WTC11 (cell line): ENCODE measurements around the gene MMP17. TPM values are rescaled to one million over a fixed set of nuclear protein-coding genes. Genes with fewer than 3 reads are reported as not detected.

Experiments used
- ATAC-seq: fragments of 200-7000 bp; cut with Tn5 transposase; 2 replicates; pipeline ENCODE4 v1.10.0; 2021; ENCODE audit warnings: mild to moderate bottlenecking, moderate library complexity
- CTCF ChIA-PET: fragments of 300-600 bp; sonication (Branson Sonifier 250); formaldehyde crosslinking; loops from one replicate; lab custom pipeline; 2021; ENCODE audit warnings: antibody characterized with exemption; lab: Charles Lee
- POLR2A ChIA-PET: fragments of 350-600 bp; sonication (Branson Sonifier 250); formaldehyde crosslinking; loops from one replicate; lab custom pipeline; 2021; ENCODE audit warnings: antibody characterized with exemption; lab: Charles Lee
- DNase-seq: peaks from one replicate; pipeline ENCODE4 v3.0.0; 2021; ENCODE audit warnings: low spot score
- H3K27ac Mint-ChIP-seq: 2 replicates; pipeline ENCODE4 v1.8.0; 2021; ENCODE audit warnings: mixed read lengths
- H3K27me3 Mint-ChIP-seq: 2 replicates; pipeline ENCODE4 v1.8.0; 2021; ENCODE audit warnings: low read depth, mild to moderate bottlenecking, moderate library complexity, mixed read lengths
- H3K36me3 Mint-ChIP-seq: 2 replicates; pipeline ENCODE4 v1.8.0; 2021; ENCODE audit warnings: mixed read lengths
- H3K4me1 Mint-ChIP-seq: 2 replicates; pipeline ENCODE4 v1.8.0; 2022; ENCODE audit warnings: mixed read lengths
- H3K4me3 Mint-ChIP-seq: 2 replicates; pipeline ENCODE4 v1.8.0; 2021; ENCODE audit warnings: mild to moderate bottlenecking, moderate library complexity, mixed read lengths
- H3K9me3 Mint-ChIP-seq: 2 replicates; pipeline ENCODE4 v1.8.0; 2021; ENCODE audit warnings: mixed read lengths
- CBFB ChIP-seq: sonication (generic); formaldehyde crosslinking; IDR thresholded peaks from 2 replicates; pipeline ENCODE4 v1.8.1; 2022; ENCODE audit warnings: mild to moderate bottlenecking, low read depth, missing genetic modification reagents
- ESRRA ChIP-seq: sonication (generic); formaldehyde crosslinking; IDR thresholded peaks from 2 replicates; pipeline ENCODE4 v1.8.1; 2022; ENCODE audit warnings: mild to moderate bottlenecking, missing genetic modification reagents, borderline replicate concordance
- FOXP1 ChIP-seq: sonication (generic); formaldehyde crosslinking; IDR thresholded peaks from 2 replicates; pipeline ENCODE4 v1.8.0; 2022; ENCODE audit warnings: missing genetic modification reagents, mild to moderate bottlenecking, moderate library complexity, borderline replicate concordance
- GABPB1 ChIP-seq: sonication (generic); formaldehyde crosslinking; IDR thresholded peaks from 2 replicates; pipeline ENCODE4 v1.8.1; 2023; ENCODE audit warnings: mild to moderate bottlenecking, missing genetic modification reagents
- NR1H2 ChIP-seq: sonication (generic); formaldehyde crosslinking; IDR thresholded peaks from 2 replicates; pipeline ENCODE4 v1.9.0; 2021; ENCODE audit warnings: mild to moderate bottlenecking, moderate library complexity, missing genetic modification reagents
- PRRX2 ChIP-seq: fragments of 250-450 bp; sonication (Bioruptor Pico); IDR thresholded peaks from 2 replicates; pipeline ENCODE4 v1.8.0; 2021; ENCODE audit warnings: mild to moderate bottlenecking
- SMAD3 ChIP-seq: sonication (generic); formaldehyde crosslinking; IDR thresholded peaks from 2 replicates; pipeline ENCODE4 v1.8.0; 2022; ENCODE audit warnings: missing genetic modification reagents, mild to moderate bottlenecking, borderline replicate concordance
- ZNF138 ChIP-seq: sonication (generic); formaldehyde crosslinking; conservative IDR thresholded peaks from 2 replicates; pipeline ENCODE4 v1.8.1; 2022; ENCODE audit warnings: mild to moderate bottlenecking, moderate library complexity, missing genetic modification reagents
- ZNF263 ChIP-seq: sonication (generic); formaldehyde crosslinking; IDR thresholded peaks from 2 replicates; pipeline ENCODE4 v1.8.1; 2022; ENCODE audit warnings: low read depth, mild to moderate bottlenecking, moderate library complexity, missing genetic modification reagents
- ZNF317 ChIP-seq: sonication (generic); formaldehyde crosslinking; IDR thresholded peaks from 2 replicates; pipeline ENCODE4 v1.8.1; 2023; ENCODE audit warnings: low read depth, mild to moderate bottlenecking, moderate library complexity, missing genetic modification reagents, borderline replicate concordance
- total RNA-seq: library from RNA; stranded (reverse); gene quantifications from 3 replicates; pipeline ENCODE4 v1.2.3, GENCODE V29; 2021
- TF ChIP-seq, protein P1 (sequence below): sonication (generic); formaldehyde crosslinking; conservative IDR thresholded peaks from 2 replicates; pipeline ENCODE4 v1.8.1; 2022; ENCODE audit warnings: mild to moderate bottlenecking, missing genetic modification reagents
- TF ChIP-seq, protein P2 (sequence below): fragments of 200-600 bp; IDR thresholded peaks from 2 replicates; pipeline ENCODE4 v1.8.0; 2022; ENCODE audit warnings: antibody characterized with exemption
- TF ChIP-seq, protein P3 (sequence below): sonication (generic); formaldehyde crosslinking; IDR thresholded peaks from 2 replicates; pipeline ENCODE4 v1.8.0; 2022; ENCODE audit warnings: mild to moderate bottlenecking, missing genetic modification reagents
- TF ChIP-seq, protein P4 (sequence below): sonication (generic); formaldehyde crosslinking; IDR thresholded peaks from 2 replicates; pipeline ENCODE4 v1.8.0; 2023; ENCODE audit warnings: missing genetic modification reagents, mild to moderate bottlenecking, borderline replicate concordance
- TF ChIP-seq, protein P5 (sequence below): fragments of 250-450 bp; sonication (Bioruptor Pico); IDR thresholded peaks from 2 replicates; pipeline ENCODE4 v2.1.2; 2022; ENCODE audit warnings: mild to moderate bottlenecking, moderate library complexity

The MMP17 gene
- total RNA-seq, 1 experiment from 2014 or later, result 67.1 TPM

DNA sequence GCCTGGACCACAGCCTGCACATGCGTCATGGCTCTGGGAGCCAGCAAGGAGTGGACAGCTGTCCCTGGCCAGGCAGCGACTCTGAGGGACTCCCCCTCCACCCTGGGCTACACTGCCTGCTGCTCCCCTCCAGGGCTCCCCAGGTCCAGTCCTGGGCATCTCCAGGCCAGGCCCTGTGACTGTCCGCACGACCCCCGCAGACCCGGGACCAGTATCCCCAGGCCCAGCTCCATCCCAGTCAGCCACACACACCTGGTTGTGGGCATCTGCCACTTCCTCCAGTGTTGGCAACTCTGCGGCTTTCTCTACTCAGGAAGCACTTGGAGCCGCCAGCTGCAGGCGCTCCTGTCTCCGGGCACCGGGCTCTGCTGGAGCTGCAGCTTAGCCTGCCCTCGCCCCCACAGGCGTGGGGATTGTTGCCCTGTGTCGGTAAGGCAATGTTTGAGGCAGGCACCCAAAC, 68.6 kb downstream of the MMP17 start:
- Mint-ChIP-seq H3K9me3 (no peaks in the 10 kb centered on the region), H3K36me3 (no peaks in the 10 kb centered on the region), H3K27me3 (no peaks in the 10 kb centered on the region), H3K27ac (0 out of 2 replicates have a peak overlapping the region, but pooled peaks have one; percentile 45), H3K4me1 (peaks cover 10% of the 10 kb centered on the region; the same call in 1 of the 2 replicates), H3K4me3 (peak overlapping the region; percentile 52)
- TF ChIP-seq GABPB1 (no peak), FOXP1 (no peak), ZNF263 (CRISPR knock-in tag) (no peak)
- TF ChIP-seq, protein P1, sequence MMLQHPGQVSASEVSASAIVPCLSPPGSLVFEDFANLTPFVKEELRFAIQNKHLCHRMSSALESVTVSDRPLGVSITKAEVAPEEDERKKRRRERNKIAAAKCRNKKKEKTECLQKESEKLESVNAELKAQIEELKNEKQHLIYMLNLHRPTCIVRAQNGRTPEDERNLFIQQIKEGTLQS (CRISPR knock-in tag), result no peak
- ChIA-PET POLR2A (interaction anchor here (0.7 to 1.3 kb wide), 3 partner anchors 31 to 86 kb away, joined by 3 to 8 read pairs (median 6); no protein-coding TSS in a partner anchor), CTCF (interaction anchor here (1.3 kb wide), 1 partner anchor 45 kb away, joined by 3 read pairs; no protein-coding TSS in a partner anchor)
- DNase-seq (no peak), ATAC-seq (no peak)

DNA sequence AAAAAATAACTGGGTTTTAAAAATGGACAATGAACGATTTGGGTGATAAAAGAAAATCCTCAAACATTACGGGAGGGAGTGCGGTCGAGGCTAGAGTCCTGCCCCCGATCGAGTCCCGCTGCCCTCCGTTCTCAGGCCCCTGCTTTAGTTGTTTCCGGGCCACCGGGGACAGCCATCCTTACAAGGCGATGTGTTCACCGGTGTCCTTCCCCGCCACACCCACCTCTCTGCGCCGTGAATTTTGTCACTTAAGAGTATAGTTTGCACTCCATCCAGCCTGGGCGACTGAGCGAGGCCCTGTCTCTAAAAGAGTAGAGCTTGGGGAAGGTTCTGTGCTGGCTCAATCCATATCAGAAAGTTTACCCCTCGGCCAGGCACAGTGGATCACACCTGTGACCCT, 69.1 kb downstream of the MMP17 start:
- Mint-ChIP-seq H3K4me1 (peaks cover 10% of the 10 kb centered on the region; the same call in 1 of the 2 replicates), H3K9me3 (no peaks in the 10 kb centered on the region), H3K36me3 (no peaks in the 10 kb centered on the region), H3K27ac (peak overlapping the region; percentile 65)
- no peak for ATAC-seq
- TF ChIP-seq, protein P2, sequence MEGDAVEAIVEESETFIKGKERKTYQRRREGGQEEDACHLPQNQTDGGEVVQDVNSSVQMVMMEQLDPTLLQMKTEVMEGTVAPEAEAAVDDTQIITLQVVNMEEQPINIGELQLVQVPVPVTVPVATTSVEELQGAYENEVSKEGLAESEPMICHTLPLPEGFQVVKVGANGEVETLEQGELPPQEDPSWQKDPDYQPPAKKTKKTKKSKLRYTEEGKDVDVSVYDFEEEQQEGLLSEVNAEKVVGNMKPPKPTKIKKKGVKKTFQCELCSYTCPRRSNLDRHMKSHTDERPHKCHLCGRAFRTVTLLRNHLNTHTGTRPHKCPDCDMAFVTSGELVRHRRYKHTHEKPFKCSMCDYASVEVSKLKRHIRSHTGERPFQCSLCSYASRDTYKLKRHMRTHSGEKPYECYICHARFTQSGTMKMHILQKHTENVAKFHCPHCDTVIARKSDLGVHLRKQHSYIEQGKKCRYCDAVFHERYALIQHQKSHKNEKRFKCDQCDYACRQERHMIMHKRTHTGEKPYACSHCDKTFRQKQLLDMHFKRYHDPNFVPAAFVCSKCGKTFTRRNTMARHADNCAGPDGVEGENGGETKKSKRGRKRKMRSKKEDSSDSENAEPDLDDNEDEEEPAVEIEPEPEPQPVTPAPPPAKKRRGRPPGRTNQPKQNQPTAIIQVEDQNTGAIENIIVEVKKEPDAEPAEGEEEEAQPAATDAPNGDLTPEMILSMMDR, result no peak
- TF ChIP-seq PRRX2 (CRISPR knock-in tag) (no peak), ESRRA (no peak)
- TF ChIP-seq, protein P3, sequence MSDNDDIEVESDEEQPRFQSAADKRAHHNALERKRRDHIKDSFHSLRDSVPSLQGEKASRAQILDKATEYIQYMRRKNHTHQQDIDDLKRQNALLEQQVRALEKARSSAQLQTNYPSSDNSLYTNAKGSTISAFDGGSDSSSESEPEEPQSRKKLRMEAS (CRISPR knock-in tag), result no peak
- TF ChIP-seq, protein P4, sequence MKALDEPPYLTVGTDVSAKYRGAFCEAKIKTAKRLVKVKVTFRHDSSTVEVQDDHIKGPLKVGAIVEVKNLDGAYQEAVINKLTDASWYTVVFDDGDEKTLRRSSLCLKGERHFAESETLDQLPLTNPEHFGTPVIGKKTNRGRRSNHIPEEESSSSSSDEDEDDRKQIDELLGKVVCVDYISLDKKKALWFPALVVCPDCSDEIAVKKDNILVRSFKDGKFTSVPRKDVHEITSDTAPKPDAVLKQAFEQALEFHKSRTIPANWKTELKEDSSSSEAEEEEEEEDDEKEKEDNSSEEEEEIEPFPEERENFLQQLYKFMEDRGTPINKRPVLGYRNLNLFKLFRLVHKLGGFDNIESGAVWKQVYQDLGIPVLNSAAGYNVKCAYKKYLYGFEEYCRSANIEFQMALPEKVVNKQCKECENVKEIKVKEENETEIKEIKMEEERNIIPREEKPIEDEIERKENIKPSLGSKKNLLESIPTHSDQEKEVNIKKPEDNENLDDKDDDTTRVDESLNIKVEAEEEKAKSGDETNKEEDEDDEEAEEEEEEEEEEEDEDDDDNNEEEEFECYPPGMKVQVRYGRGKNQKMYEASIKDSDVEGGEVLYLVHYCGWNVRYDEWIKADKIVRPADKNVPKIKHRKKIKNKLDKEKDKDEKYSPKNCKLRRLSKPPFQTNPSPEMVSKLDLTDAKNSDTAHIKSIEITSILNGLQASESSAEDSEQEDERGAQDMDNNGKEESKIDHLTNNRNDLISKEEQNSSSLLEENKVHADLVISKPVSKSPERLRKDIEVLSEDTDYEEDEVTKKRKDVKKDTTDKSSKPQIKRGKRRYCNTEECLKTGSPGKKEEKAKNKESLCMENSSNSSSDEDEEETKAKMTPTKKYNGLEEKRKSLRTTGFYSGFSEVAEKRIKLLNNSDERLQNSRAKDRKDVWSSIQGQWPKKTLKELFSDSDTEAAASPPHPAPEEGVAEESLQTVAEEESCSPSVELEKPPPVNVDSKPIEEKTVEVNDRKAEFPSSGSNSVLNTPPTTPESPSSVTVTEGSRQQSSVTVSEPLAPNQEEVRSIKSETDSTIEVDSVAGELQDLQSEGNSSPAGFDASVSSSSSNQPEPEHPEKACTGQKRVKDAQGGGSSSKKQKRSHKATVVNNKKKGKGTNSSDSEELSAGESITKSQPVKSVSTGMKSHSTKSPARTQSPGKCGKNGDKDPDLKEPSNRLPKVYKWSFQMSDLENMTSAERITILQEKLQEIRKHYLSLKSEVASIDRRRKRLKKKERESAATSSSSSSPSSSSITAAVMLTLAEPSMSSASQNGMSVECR, result no peak
- TF ChIP-seq, protein P5, sequence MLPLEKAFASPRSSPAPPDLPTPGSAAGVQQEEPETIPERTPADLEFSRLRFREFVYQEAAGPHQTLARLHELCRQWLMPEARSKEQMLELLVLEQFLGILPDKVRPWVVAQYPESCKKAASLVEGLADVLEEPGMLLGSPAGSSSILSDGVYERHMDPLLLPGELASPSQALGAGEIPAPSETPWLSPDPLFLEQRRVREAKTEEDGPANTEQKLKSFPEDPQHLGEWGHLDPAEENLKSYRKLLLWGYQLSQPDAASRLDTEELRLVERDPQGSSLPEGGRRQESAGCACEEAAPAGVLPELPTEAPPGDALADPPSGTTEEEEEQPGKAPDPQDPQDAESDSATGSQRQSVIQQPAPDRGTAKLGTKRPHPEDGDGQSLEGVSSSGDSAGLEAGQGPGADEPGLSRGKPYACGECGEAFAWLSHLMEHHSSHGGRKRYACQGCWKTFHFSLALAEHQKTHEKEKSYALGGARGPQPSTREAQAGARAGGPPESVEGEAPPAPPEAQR (CRISPR knock-in tag), result no peak
- TF ChIP-seq, all 79 proteins: peak for 0
- ChIA-PET POLR2A (interaction anchor here (0.7 kb wide), 1 partner anchor 86 kb away, joined by 8 read pairs; no protein-coding TSS in a partner anchor), CTCF (interaction anchor here (1.3 kb wide), 1 partner anchor 46 kb away, joined by 3 read pairs; no protein-coding TSS in a partner anchor)
- no peak for DNase-seq
- Mint-ChIP-seq H3K4me3 (no peak overlapping the region), H3K27me3 (no peaks in the 10 kb centered on the region)

DNA sequence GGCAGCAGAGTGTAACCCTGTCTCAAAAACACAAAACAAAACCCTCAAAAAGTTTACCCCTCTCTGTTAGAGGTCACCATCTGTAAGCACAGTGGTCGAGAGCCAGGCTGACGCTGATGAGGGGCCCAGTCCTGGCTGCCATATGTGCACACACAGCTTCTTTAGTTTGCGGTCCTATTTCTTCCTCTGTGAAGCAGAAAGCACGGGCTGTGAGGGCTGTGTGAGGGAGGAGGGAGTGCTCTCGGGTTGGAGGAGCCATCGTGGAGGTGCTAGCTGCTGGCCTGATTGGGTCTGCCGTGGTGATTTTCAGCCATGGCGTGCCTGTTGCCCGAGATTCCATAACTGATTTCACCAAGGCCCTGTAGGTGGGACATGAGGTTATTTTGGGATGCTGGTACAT, 69.7 kb downstream of the MMP17 start:
- ChIA-PET POLR2A (interaction anchor here (0.5 kb wide), 1 partner anchor 33 kb away, joined by 5 read pairs; no protein-coding TSS in a partner anchor), CTCF (no interaction called here)
- TF ChIP-seq CBFB (CRISPR knock-in tag) (no peak), SMAD3 (CRISPR knock-in tag) (no peak), ZNF317 (CRISPR knock-in tag) (no peak), ZNF138 (CRISPR knock-in tag) (no peak), NR1H2 (CRISPR knock-in tag) (no peak)
- Mint-ChIP-seq H3K36me3 (no peaks in the 10 kb centered on the region), H3K9me3 (no peaks in the 10 kb centered on the region), H3K27me3 (no peaks in the 10 kb centered on the region), H3K4me1 (peaks cover 10% of the 10 kb centered on the region; the same call in 1 of the 2 replicates), H3K4me3 (no peak overlapping the region), H3K27ac (no peak overlapping the region)
- no peak for ATAC-seq
- DNase-seq, result no peak
